ENCODE results near the gene GRP. TPM values are rescaled to one million over a fixed set of nuclear protein-coding genes. Genes with fewer than 3 reads are reported as not detected.

The GRP gene
- total RNA-seq, 2 experiments from 2014 or later = not detected

DNA sequence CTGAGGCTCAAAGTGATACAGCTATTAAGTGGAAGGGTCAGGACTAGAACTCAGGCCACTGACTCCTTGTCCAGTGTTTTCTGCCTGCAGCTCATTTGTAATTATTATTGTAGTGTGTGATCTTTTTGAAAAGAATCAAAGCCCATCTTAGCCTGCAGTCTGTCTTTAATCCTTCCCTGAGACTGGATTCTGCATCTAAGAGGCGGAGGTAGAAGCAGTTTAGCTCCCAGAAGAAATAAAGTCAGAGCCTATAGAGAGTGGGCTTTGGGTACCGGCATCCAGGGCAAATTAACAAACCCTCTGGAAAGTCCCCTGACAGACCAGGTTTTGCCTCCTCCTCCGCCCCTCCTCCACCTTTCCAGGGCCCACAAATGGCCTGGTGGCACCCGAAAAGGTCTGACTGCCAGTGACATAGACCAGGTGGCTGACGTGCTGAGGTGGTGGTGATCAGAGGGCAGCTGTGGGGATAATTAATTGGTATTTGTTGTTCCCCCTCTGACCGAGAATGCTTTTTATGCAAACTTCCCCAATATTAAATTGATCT is 55.5 kb downstream of the GRP start:
- H3K4me3 Mint-ChIP-seq = no peak overlapping the region
- DNase-seq (no peak), ATAC-seq (ENCODE audit: low read depth) (no peak)
- no peak overlapping the region for H3K27ac Mint-ChIP-seq
- H3K36me3 Mint-ChIP-seq = peaks cover 2% of the 10 kb centered on the region
- H3K4me1 Mint-ChIP-seq = peaks cover 2% of the 10 kb centered on the region
- peaks cover 72% of the 10 kb centered on the region for H3K27me3 Mint-ChIP-seq
- POLR2A ChIA-PET = no interaction called here
- no peaks in the 10 kb centered on the region for H3K9me3 Mint-ChIP-seq

DNA sequence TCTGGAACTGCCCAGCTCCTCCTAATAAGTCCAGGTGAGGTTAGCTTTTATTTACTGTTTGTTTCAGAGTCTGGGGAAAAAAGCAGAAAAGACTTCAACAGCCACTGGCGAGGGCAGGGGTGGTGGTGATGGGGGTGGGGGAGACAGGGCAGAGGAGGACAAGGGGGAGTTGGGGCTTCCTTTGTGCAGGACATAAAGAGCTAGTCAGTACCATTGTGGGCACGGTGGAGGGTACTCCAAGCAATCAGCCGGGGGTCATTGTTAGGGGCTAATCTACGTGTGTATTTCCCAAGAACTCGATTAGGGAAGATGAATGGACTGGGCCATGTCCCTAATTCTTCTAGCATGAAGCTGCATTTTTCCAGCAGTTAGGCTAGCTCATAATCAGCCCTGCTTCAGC is 56.1 kb downstream of the GRP start:
- POLR2A ChIA-PET = no interaction called here
- no peak for DNase-seq
- ATAC-seq (ENCODE audit: low read depth) = no peak
- Mint-ChIP-seq H3K4me1 (peaks cover 2% of the 10 kb centered on the region), H3K27me3 (peaks cover 68% of the 10 kb centered on the region), H3K9me3 (no peaks in the 10 kb centered on the region), H3K27ac (no peak overlapping the region), H3K36me3 (peaks cover 2% of the 10 kb centered on the region), H3K4me3 (no peak overlapping the region)

DNA sequence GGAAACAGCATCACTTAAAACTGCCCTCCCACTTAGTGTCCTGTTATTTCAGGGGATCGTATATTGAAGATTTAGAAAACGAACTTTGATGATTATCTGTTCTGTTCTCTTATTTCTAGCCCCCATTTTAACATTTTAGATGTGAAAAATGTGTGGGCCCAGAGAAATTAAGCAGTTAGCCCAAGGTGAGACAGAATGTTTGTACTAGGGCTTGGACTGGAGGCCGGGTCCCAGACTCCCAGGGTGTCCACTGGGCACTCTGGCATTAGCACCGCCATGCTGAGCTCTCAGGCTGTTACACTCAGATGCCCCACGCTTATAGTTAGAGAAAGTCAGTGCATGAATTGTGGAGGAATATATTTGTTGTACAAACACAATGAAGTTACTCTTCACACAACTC is 58.8 kb downstream of the GRP start:
- no peak for ATAC-seq (ENCODE audit: low read depth)
- Mint-ChIP-seq H3K27me3 (peaks cover 61% of the 10 kb centered on the region), H3K9me3 (no peaks in the 10 kb centered on the region), H3K4me3 (no peak overlapping the region), H3K27ac (no peak overlapping the region), H3K36me3 (peaks cover 2% of the 10 kb centered on the region), H3K4me1 (no peaks in the 10 kb centered on the region)
- POLR2A ChIA-PET = no interaction called here
- no peak for DNase-seq

DNA sequence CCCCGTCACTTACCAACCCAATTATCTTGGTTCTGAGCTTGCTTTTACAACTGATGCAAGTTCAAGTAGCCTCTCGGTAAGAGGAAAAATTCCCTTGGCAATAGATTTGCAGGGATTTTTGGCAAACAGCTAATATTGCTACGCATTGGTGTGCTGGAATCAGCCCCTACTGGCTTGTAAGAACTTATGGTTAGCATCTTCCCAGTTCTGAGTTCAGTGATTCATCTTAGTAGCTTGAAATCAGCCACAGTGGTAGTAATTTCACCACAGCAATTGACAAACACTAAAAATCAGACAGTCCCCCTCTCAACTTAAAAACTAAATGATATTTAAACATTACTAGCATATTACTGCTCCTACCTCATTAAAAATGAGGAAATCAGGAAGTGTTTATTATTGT is 59.2 kb downstream of the GRP start:
- Mint-ChIP-seq H3K4me3 (no peak overlapping the region), H3K36me3 (peaks cover 2% of the 10 kb centered on the region), H3K27ac (no peak overlapping the region), H3K27me3 (peaks cover 59% of the 10 kb centered on the region), H3K4me1 (no peaks in the 10 kb centered on the region), H3K9me3 (no peaks in the 10 kb centered on the region)
- POLR2A ChIA-PET = no interaction called here
- DNase-seq (no peak), ATAC-seq (ENCODE audit: low read depth) (no peak)

DNA sequence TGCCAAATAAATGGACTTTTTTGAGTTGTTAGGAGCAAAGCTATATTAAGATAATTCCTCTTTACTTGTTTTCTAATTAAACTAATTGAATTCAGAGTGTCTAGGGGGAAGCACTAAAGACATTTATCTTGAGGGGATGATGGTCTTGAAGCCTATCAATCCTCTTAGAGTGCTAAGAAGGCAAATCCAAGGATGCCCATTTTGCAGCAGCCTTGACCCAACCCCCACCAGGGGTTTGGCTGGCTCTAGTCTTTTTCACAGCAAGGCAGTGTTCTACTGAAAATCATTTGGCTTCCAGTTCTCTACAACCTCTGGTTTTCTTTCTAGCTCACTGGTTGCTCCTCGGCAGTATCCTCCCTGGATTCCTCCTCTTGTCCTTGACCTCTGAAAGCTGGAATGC is 59.8 kb downstream of the GRP start:
- no peak overlapping the region for H3K27ac Mint-ChIP-seq

More for the DNA sequence above, 59.8 kb downstream of the GRP start:
- POLR2A ChIA-PET = no interaction called here
- no peak overlapping the region for H3K4me3 Mint-ChIP-seq
- H3K4me1 Mint-ChIP-seq = no peaks in the 10 kb centered on the region
- no peaks in the 10 kb centered on the region for H3K36me3 Mint-ChIP-seq
- no peaks in the 10 kb centered on the region for H3K9me3 Mint-ChIP-seq
- ATAC-seq (ENCODE audit: low read depth) = no peak
- H3K27me3 Mint-ChIP-seq = peaks cover 59% of the 10 kb centered on the region
- no peak for DNase-seq

Other genes starting within 250 kb of the GRP start
- 10 to 100 TPM; 38.4 to 39.9 TPM for gene SEC11C, start 80.3 kb upstream of the GRP start, total RNA-seq
- not detected for gene RAX, start 53.3 kb downstream of the GRP start, total RNA-seq
- gene CPLX4, start 98.5 kb downstream of the GRP start, total RNA-seq = not detected
- 10 to 100 TPM; 56.5 to 58.5 TPM for gene LMAN1, start 139.1 kb downstream of the GRP start, total RNA-seq